HG03139 (cell line): Measurements from ENCODE around the gene TEKT5.
"Not testable (repeated sequence)": the region's sequence is repeated elsewhere in the genome, so short reads cannot be mapped to it uniquely, and the experiment has no call there.

Experiments used
- ATAC-seq: cut with Tn5 transposase; IDR thresholded peaks from one replicate; pipeline ENCODE4 v1.9.1; 2021; ENCODE audit not compliant: unreplicated experiment

The TEKT5 gene

GRCh38 chr16:10694830-10695229 lies at the start of gene TEKT5:
Gene TEKT5 (minus strand): TSS chr16:10694930. CDS start chr16:10694873, 57 bp downstream.
- no peak for ATAC-seq

GRCh38 chr16:10743610-10744369 lies 49.1 kb upstream of the TEKT5 start, which contains the start of gene NUBP1:
Gene NUBP1 (plus strand): TSS chr16:10743842. CDS start chr16:10743864, 22 bp downstream.
- peak; percentile 77 for ATAC-seq

- no peak for ATAC-seq
Measured at GRCh38 chr16:10743227-10743609, 48.5 kb upstream of the TEKT5 start.

- ATAC-seq, result no peak
Measured at GRCh38 chr16:10741844-10742243, 47.1 kb upstream of the TEKT5 start.

DNA sequence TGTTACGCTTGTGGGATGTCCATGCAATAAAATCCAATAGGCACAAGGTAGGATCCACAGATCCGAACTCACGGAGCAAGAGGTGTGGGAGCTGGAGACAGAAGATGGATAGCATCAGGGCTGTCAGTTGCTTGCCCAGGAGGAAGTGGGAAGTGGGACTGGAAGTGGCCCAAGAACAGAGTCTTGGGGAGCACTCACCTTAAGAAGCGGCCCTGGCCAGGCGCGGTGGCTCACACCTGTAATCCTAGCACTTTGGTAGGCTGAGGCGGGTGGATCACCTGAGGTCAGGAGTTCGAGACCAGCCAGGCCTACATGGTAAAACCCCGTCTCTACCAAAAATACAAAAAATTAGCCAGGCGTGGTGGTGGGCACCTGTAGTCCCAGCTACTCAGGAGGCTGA lies 46.5 kb upstream of the TEKT5 start:
- ATAC-seq, result not testable (repeated sequence)

DNA sequence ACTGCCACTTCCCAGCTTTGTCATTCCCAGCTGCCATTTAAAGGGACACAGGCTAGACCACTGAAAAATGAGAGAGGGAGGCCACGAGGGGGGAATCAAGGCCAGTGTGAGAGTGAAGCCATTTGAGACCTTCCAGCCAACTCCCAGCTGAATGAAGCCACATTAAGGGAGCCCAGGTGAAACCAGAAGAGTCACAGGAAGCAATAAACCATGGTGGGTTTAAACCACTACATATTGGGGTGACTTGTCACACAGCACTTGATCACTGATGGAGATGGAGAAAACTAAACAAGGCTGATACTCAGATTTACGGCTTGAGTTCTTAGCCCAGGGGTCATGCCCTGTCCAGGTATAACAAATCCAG lies 46.1 kb upstream of the TEKT5 start:
- no peak for ATAC-seq

- ATAC-seq, result no peak
Measured at GRCh38 chr16:10740000-10740844, 45.5 kb upstream of the TEKT5 start.

DNA sequence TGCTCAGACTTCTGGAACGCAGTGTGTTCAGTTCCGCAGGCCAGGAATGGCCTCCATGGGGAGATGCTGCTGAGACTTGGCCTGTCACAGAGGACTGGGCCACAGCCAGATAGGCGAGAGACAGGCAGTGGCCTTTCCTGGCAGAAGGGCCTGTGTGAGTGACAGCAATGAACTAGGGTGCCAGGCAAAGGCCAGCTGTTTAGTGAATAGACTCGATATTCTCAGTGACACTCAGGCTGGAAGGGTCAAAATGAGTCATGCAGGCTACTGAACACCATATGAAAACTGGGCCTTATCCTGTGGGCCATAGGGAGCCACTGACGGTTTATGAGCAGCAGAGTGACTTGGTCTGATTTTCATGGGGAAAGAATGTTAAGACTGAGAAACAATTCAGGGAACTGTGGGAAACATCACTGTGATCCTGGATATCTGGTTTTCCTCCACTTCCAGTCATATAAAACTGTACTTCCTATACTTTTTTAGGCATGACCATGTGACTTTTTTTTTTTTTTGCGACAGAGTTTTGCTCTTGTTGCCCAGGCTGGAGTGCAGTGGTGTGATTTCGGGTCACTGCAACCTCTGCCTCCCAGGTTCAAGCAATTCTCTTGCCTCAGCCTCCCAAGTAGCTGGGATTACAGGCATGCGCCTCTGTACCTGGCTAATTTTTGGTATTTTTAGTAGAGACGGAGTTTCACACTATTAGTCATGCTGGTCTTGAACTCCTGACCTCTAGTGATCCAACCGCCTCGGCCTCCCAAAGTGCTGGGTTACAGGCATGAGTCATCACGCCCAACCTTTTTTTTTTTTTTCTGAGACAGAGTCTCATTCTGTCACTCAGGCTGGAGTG lies 43.7 kb upstream of the TEKT5 start:
- ATAC-seq, result peak; percentile 68

GRCh38 chr16:10737068-10737625 lies 42.4 kb upstream of the TEKT5 start:
- no peak for ATAC-seq

DNA sequence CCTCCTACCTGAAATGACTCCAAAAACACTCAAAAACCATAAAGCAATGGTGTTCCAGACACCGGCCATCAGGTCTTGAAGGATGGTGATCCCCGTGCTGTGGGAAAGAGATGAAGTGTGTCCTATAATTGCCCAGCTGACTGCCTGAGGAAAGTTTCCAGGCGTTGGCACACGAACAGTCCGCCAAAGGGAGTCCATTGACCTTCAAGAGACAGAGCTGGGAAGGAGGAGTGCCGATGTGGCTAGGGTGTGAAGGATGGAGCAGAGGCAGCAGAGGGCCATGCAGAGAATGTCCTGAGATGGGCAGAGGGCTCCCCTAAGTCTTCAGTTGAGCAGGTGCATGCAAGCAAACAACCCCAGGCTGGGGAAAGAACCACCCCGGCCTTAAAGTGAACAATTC lies 37.1 kb upstream of the TEKT5 start:
- ATAC-seq, result no peak

DNA sequence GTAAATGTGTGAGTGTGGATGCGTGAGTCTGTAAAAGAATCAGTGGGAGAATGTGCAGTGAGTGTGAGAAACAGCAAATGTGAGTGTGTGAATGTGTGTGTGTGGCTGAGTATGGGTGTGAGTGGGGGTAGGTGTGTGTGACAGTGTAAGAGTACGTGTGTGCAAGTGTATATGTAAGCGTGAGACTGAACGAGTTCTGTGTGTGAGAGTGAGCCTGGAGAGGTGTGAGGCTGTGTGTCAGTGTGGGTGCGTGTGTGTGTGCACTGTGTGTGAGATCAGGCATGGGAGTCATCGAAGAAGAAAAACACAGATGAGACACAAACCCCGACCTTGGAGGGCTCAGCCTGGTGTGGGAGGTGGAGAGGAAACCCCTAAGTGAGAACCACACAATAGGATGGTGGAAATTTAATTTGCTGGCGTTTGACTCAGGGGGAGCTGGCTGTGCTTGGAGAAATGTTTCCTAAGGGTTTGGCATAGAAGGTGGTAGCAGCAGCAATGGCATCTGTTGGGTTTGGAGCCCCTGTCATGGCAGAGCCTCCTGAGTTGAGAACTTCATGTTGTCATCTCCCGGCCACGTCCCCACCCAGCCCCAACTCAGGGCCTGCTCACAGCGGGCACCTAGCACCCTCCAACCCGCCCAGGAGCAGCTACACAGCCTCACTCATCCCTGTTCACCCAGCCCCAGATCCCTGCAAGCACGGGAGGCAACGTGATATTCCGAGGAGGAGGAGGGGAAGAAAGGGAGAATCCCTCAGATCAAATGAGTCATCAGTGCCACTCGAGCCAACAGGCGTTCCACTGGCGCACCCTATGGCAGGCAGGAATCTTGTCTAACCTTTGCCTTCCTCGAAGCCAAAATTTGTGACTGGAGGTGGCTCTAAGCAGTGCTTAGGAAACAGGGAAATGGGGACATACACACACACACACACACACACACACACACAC lies 34.6 kb upstream of the TEKT5 start:
- no peak for ATAC-seq

DNA sequence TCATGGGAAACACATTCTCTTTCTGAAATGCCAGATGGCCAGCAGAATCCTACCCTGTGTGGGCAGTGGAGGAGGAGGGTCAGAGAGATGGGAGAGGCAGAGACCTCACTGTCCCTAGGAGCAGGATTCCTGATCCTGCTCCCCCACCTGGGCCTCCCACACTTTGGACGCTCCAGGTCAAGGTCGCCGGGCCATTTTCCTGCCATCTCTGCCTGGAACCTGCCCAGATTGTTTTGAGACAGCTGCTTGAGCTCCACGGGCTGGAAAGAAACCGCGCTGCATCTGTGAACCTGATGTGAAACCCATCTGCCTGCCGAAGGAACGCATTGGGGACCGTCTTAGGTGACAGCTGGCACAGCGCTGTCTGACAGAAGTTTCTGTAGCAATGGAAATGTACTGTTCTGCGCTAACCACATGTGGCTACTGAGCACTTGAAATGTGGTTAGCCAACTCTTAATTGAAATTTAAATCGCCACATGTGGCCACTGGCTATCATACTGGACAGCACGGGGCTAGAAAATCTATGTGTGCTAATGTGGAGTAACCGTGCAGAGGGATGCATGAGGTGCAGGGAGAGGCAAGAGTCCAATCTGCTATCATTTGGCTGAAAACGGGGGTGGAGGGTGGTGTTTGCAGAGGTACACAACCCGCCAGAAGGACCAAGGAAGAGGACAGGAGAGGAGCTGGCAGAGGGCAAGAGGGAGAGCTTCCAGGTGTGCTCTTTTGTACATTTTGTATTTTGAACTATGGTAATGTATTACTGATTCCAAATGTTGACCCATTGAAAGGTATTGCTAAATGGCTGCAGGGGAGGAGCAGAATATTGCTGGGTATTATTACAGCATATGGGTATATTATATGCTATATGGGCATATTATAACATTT lies 33.5 kb upstream of the TEKT5 start:
- no peak for ATAC-seq

DNA sequence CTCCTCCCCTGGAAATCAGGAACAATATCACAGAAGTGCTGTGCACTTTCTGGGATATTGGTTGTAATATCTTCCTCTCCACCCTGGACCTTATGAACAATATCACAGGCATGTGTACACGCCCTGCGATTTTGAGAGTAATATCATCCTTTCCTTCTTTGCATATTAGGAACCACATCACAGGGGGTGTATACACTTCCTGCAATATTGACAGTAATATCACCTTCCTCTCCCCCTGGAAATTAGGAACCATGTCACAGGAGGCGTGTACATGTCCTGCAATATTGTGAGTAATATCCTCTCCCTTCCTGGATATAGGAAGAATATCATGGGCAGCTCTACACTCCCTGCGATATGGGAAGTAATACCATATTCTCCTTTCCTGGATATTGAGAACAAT lies 14.2 kb upstream of the TEKT5 start:
- no peak for ATAC-seq

GRCh38 chr16:10699756-10700155 lies 5.0 kb upstream of the TEKT5 start:
- no peak for ATAC-seq

DNA sequence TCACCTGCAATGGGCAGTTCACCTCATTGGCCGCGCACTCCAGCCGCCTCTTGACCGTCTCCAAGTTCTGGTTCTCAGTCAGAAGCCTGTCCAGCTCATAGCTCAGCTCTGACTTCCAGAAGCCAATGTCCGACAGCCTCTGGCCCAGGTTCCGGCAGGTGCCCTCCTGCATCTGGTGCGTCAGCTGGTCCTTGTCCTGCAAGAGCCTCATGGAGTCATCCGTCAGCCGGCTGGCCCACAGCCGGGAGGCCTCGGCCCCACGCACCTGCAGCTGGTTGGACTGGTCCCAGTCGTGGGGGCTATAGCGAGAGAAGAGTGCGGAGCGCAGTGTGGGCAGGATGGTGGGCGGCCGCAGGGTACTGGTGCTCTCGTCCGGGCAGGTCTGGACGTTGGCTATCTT lies 424 bp downstream of the TEKT5 start:
- no peak for ATAC-seq

DNA sequence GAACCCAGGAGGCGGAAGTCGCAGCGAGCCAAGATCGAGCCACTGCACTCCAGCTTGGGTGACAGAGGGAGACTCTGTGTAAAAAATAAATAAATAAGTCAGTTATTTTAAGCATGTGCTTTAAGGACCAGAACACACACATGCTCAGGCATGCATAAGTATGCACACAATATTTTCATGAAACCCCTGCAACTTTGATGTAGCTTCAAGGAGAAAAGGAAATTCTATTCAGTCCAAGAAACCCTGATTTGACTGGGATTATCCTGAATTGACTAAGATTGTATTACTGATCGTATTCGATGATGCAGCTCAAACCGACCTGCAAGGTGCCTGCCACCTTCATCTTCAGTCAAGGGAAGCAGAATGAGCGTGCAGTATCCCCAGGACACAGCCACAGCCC lies 841 bp downstream of the TEKT5 start:
- no peak for ATAC-seq

GRCh38 chr16:10692470-10692869 lies 2.3 kb downstream of the TEKT5 start:
- ATAC-seq, result no peak

GRCh38 chr16:10688726-10689125 lies 6.0 kb downstream of the TEKT5 start:
- ATAC-seq, result no peak

DNA sequence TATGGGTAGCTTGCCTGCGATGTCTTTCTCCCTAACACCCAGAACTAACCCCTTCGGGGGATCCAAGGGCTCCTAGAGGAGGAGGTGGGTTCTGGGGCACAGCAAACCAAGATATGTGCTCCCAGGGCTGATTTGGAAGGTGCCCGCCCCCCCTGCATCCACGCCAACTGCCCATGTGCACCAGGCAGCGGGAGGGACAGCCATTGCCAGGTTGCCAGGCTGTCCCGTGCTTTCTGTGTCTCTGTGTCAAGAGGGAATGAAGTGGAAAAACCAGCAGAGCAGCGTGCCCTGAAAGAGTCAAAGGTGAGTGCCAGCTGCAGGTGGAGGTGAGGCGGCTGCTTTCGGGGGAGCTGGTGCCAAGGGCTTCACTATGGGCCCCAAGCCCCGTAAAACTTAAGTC lies 6.4 kb downstream of the TEKT5 start:
- no peak for ATAC-seq
